DMS153 (cell line): Measurements from ENCODE around the gene FZR1.
"Not testable (repeated sequence)": the region's sequence is repeated elsewhere in the genome, so short reads cannot be mapped to it uniquely, and the experiment has no call there.

Source experiments
- DNase-seq: peaks from one replicate; lab custom pipeline; 2025; lab: John Stamatoyannopoulos, UW

Gene FZR1

GRCh38 chr19:3573858-3574637 lies 67.9 kb downstream of the FZR1 start:
- peak; percentile 80 for DNase-seq

GRCh38 chr19:3575260-3575741 lies 69.2 kb downstream of the FZR1 start:
- no peak for DNase-seq

GRCh38 chr19:3575949-3576673 lies 70.0 kb downstream of the FZR1 start:
- DNase-seq, result no peak

- no peak for DNase-seq
Measured at GRCh38 chr19:3576696-3577443, 70.8 kb downstream of the FZR1 start.

- no peak for DNase-seq
Measured at GRCh38 chr19:3577723-3578344, 71.7 kb downstream of the FZR1 start.

- DNase-seq, result no peak
Measured at GRCh38 chr19:3578390-3578789, 72.3 kb downstream of the FZR1 start.

GRCh38 chr19:3580156-3580934 lies 74.2 kb downstream of the FZR1 start:
- DNase-seq, result no peak

GRCh38 chr19:3581792-3582191 lies 75.7 kb downstream of the FZR1 start:
- DNase-seq, result not testable (repeated sequence)

- not testable (repeated sequence) for DNase-seq
Measured at GRCh38 chr19:3584036-3584802, 78.1 kb downstream of the FZR1 start.

GRCh38 chr19:3585301-3586126 lies 79.4 kb downstream of the FZR1 start, which contains the start of gene GIPC3:
GIPC3 (plus strand) TSS chr19:3585478; CDS start chr19:3585598, 120 bp downstream.
- no peak for DNase-seq

GRCh38 chr19:3586127-3586626 lies 80.1 kb downstream of the FZR1 start:
- DNase-seq, result no peak

GRCh38 chr19:3586707-3587346 lies 80.7 kb downstream of the FZR1 start:
- DNase-seq, result no peak
